Activated CD8-positive, alpha-beta memory T cell treated with anti-CD3 and anti-CD28 coated beads for 48 hours (primary cell): ENCODE data around the gene DCAF12.
"Not testable (repeated sequence)": the region's sequence is repeated elsewhere in the genome, so short reads cannot be mapped to it uniquely, and the experiment has no call there.

ENCODE experiments used
- DNase-seq, 3 experiments: peaks; one replicate each; pipeline ENCODE4 v3.0.0-alpha.2; 2020; ENCODE audit warnings: low read depth in 2 of 3, low spot score in 2 of 3

Gene DCAF12

DNA sequence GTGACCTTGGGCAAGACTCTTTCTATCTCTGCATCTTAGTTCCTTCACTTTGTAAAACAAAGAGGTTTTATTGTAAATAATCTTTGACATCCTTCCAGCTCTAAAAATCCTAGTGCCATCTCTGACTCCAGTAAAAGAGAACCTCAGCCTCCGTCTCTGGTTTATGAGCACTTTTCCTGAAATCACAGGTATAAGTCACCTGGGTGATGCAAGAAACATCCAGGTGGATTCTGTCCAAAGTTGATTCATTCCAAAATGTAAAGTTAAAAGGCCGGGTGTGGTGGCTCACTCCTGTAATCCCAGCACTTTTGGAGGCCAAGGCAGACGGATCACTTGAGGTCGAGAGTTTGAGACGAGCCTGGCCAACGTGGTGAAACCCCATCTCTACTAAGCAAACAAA lies 56.7 kb downstream of the DCAF12 start:
- no peak for DNase-seq

DNA sequence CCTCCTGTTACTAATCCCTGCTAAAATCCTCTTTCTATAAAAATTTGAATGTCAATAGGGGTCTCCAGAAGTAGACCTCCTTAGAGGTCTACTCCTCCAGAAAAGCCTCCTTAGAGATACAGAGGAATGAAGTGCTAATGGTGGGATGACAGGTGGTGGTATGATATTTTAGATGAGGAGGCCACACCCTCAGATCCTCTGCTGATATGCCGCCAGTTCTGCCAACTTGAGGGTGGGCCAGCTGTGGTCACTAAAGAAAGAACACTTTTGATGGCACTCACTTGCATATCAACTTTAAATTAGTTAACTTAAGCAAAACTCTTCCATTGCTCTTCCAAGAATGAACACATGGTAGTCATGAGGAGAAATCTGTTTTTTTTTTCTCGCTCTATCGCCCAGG lies 61.0 kb downstream of the DCAF12 start:
- no peak for DNase-seq

- DNase-seq = no peak
Observed at GRCh38 chr9:34059954-34060353, 66.5 kb downstream of the DCAF12 start.

GRCh38 chr9:34059281-34059680 lies 67.2 kb downstream of the DCAF12 start:
- no peak for DNase-seq

DNA sequence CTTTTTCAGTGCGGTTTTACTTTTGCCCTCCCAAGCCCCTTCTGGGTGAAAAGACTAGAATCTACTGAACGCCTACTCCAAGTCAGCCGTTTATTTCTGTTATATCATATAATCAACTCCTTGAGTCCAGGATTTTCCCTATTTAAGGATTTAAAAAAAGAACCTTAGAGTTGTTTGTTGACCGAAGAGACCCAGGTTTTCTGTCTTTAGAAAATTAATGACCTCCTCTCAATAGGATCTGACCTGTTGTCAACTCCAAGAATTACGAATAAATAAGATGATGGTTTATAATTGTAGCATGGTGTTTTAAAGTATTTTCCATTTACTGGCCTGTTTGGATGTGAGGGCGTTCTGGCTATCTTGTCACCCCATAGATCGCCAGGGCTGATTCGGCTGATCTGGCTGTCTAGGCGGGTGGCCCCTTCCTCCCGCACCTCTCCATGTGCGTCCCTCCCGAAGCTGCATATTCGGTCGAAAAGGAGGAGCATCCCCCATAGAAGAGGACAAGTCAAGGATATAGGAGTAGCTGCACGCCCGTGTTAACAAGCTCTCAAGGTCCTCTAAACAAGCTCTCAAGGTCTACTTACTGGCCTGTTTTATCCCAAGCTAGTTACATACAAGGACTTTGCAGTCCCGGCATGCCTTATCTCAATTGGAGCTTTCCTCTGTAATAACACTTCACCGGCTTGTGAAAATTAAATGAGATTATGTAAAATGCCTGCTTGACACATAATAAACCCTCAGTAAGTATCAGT lies 76.7 kb downstream of the DCAF12 start:
- no peak for DNase-seq

GRCh38 chr9:34048727-34049629 lies 77.5 kb downstream of the DCAF12 start, which contains the start of gene UBAP2:
TSS of gene UBAP2 (minus strand) at chr9:34048887. CDS start at chr9:34017148, 31,739 bp downstream.
- DNase-seq = peak; percentile 91 to 99 (median 97)

DNA sequence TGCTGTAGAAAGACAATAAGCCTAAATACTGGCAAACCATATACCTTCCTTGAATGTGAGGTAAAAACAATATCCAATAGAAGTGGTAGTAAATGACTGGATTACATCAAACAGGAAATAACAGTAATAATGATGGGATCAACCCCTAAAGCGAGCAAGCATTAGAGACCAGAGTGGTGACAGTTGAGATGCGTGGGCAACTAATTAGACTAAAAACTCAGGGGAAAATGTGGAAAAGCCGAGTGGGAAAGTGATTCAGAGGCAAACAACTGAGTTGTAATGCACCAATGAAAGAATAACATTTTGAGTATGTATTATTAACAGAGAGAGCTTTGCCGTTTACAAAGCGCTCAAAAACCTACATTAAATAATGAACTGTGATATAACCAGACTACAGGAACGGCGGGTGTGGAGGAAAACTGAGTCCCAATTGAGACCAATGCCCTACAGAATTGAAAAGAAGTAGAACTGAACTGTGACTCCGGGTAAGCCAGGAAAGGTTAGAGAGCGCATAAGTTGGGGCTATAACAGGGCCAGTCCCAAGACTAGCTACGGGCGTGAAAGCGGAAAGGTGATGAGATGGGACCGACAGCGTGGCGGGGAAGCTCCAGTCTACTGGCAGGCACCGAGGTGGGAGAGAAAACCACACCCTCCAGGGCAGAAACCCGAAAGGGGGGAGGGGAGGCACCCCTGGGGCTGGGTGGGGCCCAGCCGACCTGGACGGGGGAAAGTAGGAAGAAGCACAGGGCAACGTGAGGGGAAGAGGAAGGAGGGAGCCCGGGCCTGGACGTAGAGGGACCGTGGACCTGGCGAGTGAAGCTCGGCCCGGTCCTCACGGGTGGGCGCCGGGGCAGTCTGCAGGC lies 78.4 kb downstream of the DCAF12 start:
- peak; percentile 41 to 50 (median 44) for DNase-seq

DNA sequence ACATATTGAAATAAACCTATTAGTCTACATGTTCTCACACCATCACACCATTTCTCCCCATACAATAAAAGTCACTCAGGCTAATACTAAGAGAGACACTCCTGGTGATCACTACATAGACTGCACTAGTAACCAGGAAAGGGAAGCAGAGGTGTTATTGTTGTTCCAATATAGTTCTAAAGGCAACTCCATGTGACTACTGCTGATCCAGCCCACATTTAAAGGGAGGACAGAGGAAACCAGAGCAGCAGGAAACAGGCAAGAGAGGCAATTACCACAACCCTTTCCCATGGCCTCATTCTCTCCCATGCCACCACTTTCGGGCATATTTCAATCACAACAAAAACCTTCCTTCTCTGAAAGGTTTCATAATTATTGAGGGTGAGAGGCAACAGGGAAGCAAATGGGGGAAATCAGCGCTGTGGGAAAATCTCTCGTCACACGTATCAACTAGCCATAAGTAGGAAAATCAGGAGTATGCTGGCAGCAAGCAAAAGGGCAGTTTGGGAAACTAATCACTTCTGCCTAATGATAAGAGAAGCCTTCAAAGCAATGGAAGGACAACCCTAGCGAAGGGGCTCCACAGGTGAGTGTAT lies 79.6 kb downstream of the DCAF12 start:
- DNase-seq = no peak

- DNase-seq = no peak
Observed at GRCh38 chr9:34045903-34046302, 80.6 kb downstream of the DCAF12 start.

DNA sequence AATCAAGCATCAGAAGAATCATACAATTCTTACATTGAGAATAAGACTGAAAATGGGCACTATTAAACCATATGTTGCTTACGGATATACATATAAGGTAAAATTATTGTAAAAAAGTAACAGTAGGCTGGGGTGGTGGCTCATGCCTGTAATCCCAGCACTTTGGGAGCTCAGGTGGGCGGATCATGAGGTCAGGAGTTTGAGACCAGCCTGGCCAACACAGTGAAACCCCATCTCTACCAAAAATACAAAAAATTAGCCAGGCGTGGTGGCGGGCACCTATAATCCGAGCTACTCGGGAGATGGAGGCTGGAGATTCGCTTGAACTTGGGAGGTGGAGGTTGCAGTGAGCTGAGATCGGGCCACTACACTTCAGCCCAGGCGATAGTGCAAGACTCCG lies 84.4 kb downstream of the DCAF12 start:
- DNase-seq = not testable (repeated sequence)

DNA sequence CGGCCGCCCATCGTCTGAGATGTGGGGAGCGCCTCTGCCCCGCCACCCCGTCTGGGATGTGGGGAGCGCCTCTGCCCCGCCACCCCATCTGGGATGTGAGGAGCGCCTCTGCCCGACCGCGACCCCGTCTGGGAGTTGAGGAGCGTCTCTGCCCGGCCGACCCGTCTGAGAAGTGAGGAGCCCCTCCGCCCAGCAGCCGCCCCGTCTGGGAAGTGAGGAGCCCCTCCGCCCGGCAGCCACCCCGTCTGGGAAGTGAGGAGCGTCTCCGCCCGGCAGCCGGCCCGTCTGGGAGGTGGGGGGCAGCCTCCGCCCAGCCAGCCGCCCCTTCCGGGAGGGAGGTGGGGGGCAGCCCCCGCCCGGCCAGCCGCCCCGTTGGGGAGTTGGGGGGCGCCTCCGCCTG lies 87.6 kb downstream of the DCAF12 start:
- DNase-seq = not testable (repeated sequence)

DNA sequence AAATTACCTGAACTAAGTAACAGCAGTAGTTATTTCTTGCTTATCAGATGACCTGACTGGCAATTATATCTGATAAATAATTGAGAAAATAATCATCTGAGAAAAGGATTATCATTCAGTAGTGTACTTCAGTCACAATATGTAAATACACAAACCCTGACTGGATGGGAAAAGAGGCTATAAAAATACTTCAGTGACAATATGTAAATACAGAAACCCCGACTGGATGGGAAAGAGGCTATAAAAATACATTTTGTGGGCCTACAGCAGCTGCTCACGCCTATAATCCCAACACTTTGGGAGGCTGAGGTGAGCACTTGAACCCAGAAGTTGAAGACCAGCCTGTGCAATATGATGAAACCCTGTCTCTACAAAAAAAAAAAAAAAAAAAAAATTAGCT lies 88.9 kb downstream of the DCAF12 start:
- DNase-seq = no peak

DNA sequence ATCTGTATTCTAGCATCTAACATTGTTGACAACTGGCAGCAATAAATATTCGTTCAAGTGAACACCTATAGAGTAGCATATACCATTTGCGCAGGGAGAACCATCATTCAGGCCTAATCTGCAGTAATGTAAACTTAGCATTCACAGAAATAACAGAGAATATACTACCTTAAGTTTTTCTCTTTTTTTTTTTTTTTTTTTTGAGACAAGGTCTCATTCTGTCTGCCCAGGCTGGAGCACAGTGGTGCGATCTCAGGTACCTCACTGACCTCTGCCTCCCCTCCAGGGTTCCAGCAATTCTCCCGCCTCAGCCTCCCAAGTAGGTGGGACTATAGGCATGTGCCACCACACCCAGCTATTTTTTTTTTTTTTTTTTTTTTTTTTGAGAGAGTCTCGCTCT lies 89.9 kb downstream of the DCAF12 start:
- DNase-seq = no peak
